Hepatocyte (in vitro differentiated cells): Measurements from ENCODE around the gene ITPR2. TPM values are rescaled to one million over a fixed set of nuclear protein-coding genes. Genes with fewer than 3 reads are reported as not detected.

Experiments used
- DNase-seq: peaks from one replicate; pipeline ENCODE4 v3.0.0-alpha.2; 2016; ENCODE audit warnings: low spot score
- H2AFZ ChIP-seq: fragments of 200-600 bp; sonication (generic); 2 replicates; pipeline ENCODE4 v1.6.0; 2016; ENCODE audit warnings: antibody characterized with exemption, mild to moderate bottlenecking
- H3K27ac ChIP-seq: fragments of 200-600 bp; sonication (generic); 2 replicates; pipeline ENCODE4 v1.5.1; 2016; ENCODE audit warnings: mild to moderate bottlenecking
- H3K27me3 ChIP-seq: fragments of 200-600 bp; sonication (generic); 2 replicates; pipeline ENCODE4 v1.6.1; 2016
- H3K36me3 ChIP-seq: fragments of 200-600 bp; sonication (generic); replicated peaks from 2 replicates; pipeline ENCODE4 v1.5.1; 2016; ENCODE audit warnings: low read depth; ENCODE audit not compliant: insufficient read depth
- H3K4me1 ChIP-seq: fragments of 200-600 bp; sonication (generic); 2 replicates; pipeline ENCODE4 v1.5.1; 2016; ENCODE audit warnings: mild to moderate bottlenecking, moderate library complexity; ENCODE audit not compliant: insufficient read depth
- H3K4me2 ChIP-seq: fragments of 200-600 bp; sonication (generic); 2 replicates; pipeline ENCODE4 v1.6.0; 2016
- H3K4me3 ChIP-seq: fragments of 200-600 bp; sonication (generic); 2 replicates; pipeline ENCODE4 v1.5.1; 2016; ENCODE audit warnings: mild to moderate bottlenecking
- H3K79me2 ChIP-seq: fragments of 200-600 bp; sonication (generic); 2 replicates; pipeline ENCODE4 v1.6.0; 2017; ENCODE audit warnings: mild to moderate bottlenecking
- H3K9me2 ChIP-seq: fragments of 200-600 bp; sonication (generic); replicated peaks from 2 replicates; pipeline ENCODE4 v1.6.0; 2017; ENCODE audit warnings: mild to moderate bottlenecking; ENCODE audit not compliant: insufficient read depth
- H3K9me3 ChIP-seq: fragments of 200-600 bp; sonication (generic); 2 replicates; pipeline ENCODE4 v1.5.1; 2016; ENCODE audit warnings: low read depth, mild to moderate bottlenecking
- H4K20me1 ChIP-seq: fragments of 200-600 bp; sonication (generic); 2 replicates; pipeline ENCODE4 v1.6.0; 2016; ENCODE audit warnings: mild to moderate bottlenecking; ENCODE audit not compliant: insufficient read depth, poor library complexity, severe bottlenecking
- EZH2 ChIP-seq: fragments of 200-600 bp; sonication (generic); IDR thresholded peaks from 2 replicates; pipeline ENCODE4 v1.6.1; 2016; ENCODE audit warnings: antibody characterized with exemption, mild to moderate bottlenecking, borderline replicate concordance
- EZH2phosphoT487 ChIP-seq: fragments of 200-600 bp; sonication (generic); IDR thresholded peaks from one replicate; pipeline ENCODE4 v1.6.1; 2018; ENCODE audit warnings: antibody characterized with exemption, mild to moderate bottlenecking, low read depth, moderate library complexity; ENCODE audit not compliant: unreplicated experiment, severe bottlenecking
- WGBS: methylation state at CpG from one replicate; pipeline ENCODE4 v1.1.6; 2016; ENCODE audit warnings: low lambda C conversion rate; ENCODE audit errors: missing lambda C conversion rate; 5-methylcytosine and 5-hydroxymethylcytosine counted together
- polyA plus RNA-seq: library from polyadenylated mRNA; unstranded; fragments of >200 nt; fragmentation: Nextera tagmentation; extraction: Ambion mirVana; gene quantifications from 2 replicates; pipeline ENCODE4 v1.2.1, GENCODE V29; 2016
- total RNA-seq: library from RNA; depleted of rRNA; stranded (reverse); fragments of >200 nt; gene quantifications from 2 replicates; pipeline ENCODE4 v1.2.3, GENCODE V29; 2014
- TF ChIP-seq, protein P1 (sequence below): fragments of 200-600 bp; sonication (generic); IDR thresholded peaks from 2 replicates; pipeline ENCODE4 v1.5.1; 2016; ENCODE audit warnings: antibody characterized with exemption, mild to moderate bottlenecking; ENCODE audit not compliant: poor library complexity

ITPR2 gene
- total and polyA plus RNA-seq, 2 experiments from 2014 or later: 22.0 to 51.4 TPM

DNA sequence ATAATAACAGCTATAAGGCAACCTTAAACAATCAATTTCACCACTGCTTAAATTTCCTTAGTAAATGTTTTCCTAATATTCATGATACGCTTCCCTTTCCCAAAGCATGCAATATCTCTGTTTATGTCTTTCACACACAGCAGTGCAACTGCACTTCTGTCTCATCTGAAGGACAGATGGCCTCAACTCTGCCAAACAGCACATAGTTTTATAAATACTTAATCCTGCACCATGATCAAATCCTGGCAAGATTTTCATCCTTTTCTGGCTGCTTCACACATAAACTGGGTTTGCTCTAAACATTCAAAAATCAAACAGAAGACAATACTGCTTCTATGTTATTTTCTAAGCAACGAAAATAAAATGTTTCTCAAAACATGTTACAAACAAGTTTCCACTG lies 266.3 kb downstream of the ITPR2 start:
- Histone ChIP-seq H3K27me3 (no peaks in the 10 kb centered on the region), H3K9me3 (no peaks in the 10 kb centered on the region), H3K9me2 (no peaks in the 10 kb centered on the region), H2AFZ (no peak overlapping the region), H3K36me3 (no peaks in the 10 kb centered on the region), H4K20me1 (no peaks in the 10 kb centered on the region), H3K27ac (no peak overlapping the region), H3K4me2 (no peak overlapping the region), H3K4me1 (peaks cover under 1% of the 10 kb centered on the region), H3K79me2 (no peaks in the 10 kb centered on the region), H3K4me3 (no peak overlapping the region)
- no peak for DNase-seq
- TF ChIP-seq EZH2 (no peak), EZH2phosphoT487 (no peak)
- TF ChIP-seq, protein P1, sequence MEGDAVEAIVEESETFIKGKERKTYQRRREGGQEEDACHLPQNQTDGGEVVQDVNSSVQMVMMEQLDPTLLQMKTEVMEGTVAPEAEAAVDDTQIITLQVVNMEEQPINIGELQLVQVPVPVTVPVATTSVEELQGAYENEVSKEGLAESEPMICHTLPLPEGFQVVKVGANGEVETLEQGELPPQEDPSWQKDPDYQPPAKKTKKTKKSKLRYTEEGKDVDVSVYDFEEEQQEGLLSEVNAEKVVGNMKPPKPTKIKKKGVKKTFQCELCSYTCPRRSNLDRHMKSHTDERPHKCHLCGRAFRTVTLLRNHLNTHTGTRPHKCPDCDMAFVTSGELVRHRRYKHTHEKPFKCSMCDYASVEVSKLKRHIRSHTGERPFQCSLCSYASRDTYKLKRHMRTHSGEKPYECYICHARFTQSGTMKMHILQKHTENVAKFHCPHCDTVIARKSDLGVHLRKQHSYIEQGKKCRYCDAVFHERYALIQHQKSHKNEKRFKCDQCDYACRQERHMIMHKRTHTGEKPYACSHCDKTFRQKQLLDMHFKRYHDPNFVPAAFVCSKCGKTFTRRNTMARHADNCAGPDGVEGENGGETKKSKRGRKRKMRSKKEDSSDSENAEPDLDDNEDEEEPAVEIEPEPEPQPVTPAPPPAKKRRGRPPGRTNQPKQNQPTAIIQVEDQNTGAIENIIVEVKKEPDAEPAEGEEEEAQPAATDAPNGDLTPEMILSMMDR: no peak
- WGBS: 83% methylated on average over 2 of the region's 2 CpGs

DNA sequence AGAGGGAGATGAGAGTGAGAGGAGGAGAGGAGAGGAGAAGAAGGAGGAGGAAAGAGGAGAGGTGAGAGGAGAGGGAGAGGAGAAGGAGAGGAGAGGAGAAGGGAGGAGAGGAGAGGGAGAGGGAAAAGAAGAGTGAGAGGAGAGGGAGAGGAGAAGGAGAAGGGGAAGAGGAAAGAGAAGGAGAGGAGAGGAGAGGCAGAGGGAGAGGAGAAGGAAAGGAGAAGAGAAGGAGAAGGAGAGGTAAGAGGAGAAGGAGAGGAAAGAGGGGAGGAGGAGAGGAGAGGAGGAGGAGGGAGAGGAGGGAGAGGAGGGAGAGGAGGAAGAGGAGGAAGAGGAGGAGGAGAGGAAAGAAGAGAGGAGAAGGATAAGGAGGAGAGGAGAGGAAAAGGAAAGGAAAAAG lies 266.8 kb downstream of the ITPR2 start:
- TF ChIP-seq, protein P1: no peak
- TF ChIP-seq EZH2phosphoT487: no peak
- no peak for TF ChIP-seq EZH2
- H3K9me2 ChIP-seq: no peaks in the 10 kb centered on the region
- no peaks in the 10 kb centered on the region for H3K4me1 ChIP-seq
- H3K27ac ChIP-seq: no peak overlapping the region
- no peak for DNase-seq
- no peaks in the 10 kb centered on the region for H4K20me1 ChIP-seq
- H3K79me2 ChIP-seq: no peaks in the 10 kb centered on the region
- H3K27me3 ChIP-seq: no peaks in the 10 kb centered on the region
- no peak overlapping the region for H3K4me2 ChIP-seq
- H3K36me3 ChIP-seq: no peaks in the 10 kb centered on the region
- H3K9me3 ChIP-seq: no peaks in the 10 kb centered on the region
- H3K4me3 ChIP-seq: no peak overlapping the region
- no peak overlapping the region for H2AFZ ChIP-seq

DNA sequence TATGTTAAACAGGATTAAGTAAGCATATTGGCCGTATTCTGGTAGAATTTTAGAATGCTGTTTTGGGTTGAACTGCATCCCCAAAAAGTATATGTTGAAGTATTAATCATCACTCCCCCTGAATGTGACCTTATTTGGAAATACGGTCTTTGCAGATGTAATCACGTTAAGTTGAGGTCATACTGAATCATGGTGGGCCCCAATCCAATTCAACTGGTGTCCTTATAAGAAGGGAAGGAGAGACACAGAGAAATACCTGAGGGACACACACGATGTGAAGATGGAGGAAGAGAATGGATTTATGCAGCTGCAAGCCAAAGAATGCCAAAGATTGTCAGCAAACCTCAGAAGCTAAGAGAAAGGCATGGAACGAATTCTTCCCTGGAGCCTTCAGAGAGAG lies 268.6 kb downstream of the ITPR2 start:
- no peak for DNase-seq
- Histone ChIP-seq H3K9me2 (no peaks in the 10 kb centered on the region), H3K27me3 (no peaks in the 10 kb centered on the region), H3K36me3 (no peaks in the 10 kb centered on the region), H2AFZ (no peak overlapping the region), H3K9me3 (no peaks in the 10 kb centered on the region), H3K4me2 (no peak overlapping the region), H3K4me1 (no peaks in the 10 kb centered on the region), H3K27ac (no peak overlapping the region), H3K4me3 (no peak overlapping the region), H3K79me2 (no peaks in the 10 kb centered on the region), H4K20me1 (no peaks in the 10 kb centered on the region)
- 73% methylated on average over 5 of the region's 5 CpGs for WGBS
- TF ChIP-seq, protein P1: no peak
- TF ChIP-seq EZH2 (no peak), EZH2phosphoT487 (no peak)

DNA sequence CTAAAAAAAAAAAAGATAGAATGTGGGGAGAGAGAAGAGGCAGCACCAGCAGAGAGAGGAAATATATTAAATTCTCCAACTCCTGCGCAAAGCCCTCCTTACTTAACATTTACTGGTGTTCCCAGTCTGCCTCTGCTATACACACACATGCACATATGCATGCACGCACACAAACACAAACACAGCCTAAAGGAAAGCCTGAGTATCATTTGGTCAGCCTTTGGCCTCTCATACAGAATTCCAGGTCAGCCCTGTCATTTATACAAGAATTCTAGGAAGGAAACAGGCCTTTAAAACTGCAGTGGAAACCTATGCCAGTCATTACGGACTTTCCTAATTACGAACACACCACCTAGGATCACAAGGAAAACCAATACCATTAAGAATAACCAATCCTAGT lies 269.4 kb downstream of the ITPR2 start:
- Histone ChIP-seq H3K27me3 (no peaks in the 10 kb centered on the region), H3K36me3 (no peaks in the 10 kb centered on the region)

More for the DNA sequence above, 269.4 kb downstream of the ITPR2 start:
- WGBS: 95% methylated on average over 4 of the region's 4 CpGs
- no peak for DNase-seq
- no peaks in the 10 kb centered on the region for H3K9me2 ChIP-seq
- no peak for TF ChIP-seq EZH2
- TF ChIP-seq EZH2phosphoT487: no peak
- TF ChIP-seq, protein P1: no peak
- no peak overlapping the region for H3K4me2 ChIP-seq
- no peaks in the 10 kb centered on the region for H3K9me3 ChIP-seq
- H4K20me1 ChIP-seq: no peaks in the 10 kb centered on the region
- H3K4me3 ChIP-seq: no peak overlapping the region
- no peaks in the 10 kb centered on the region for H3K4me1 ChIP-seq
- no peak overlapping the region for H2AFZ ChIP-seq
- no peak overlapping the region for H3K27ac ChIP-seq
- H3K79me2 ChIP-seq: no peaks in the 10 kb centered on the region
